Measurements from ENCODE around the gene CCDC80.

Gene CCDC80

GRCh38 chr3:112651071-112651470, 10.1 kb upstream of the CCDC80 start:
- H3K9me2 ChIP-seq (replicated peaks; ENCODE audit: low read depth, low read length): no peaks in the 10 kb centered on the region
- no peak for TF ChIP-seq EZH2phosphoT487 (IDR thresholded peaks at IDR 0.05; ENCODE audit: borderline replicate concordance)
- TF ChIP-seq CTCF (conservative IDR thresholded peaks at IDR 0.05; ENCODE audit: low read length): no peak
- H3F3A ChIP-seq (ENCODE audit: low read depth): no peaks in the 10 kb centered on the region
- H3K36me3 ChIP-seq (ENCODE audit: insufficient read depth, low read length): no peaks in the 10 kb centered on the region
- no peak overlapping the region for H3K4me3 ChIP-seq (ENCODE audit: low read length, poor library complexity, severe bottlenecking)
- no peaks in the 10 kb centered on the region for H3K9me3 ChIP-seq (ENCODE audit: insufficient read depth, low read depth, low read length)
- no peak overlapping the region for H3K4me2 ChIP-seq (ENCODE audit: low read depth, low read length, poor library complexity, severe bottlenecking)
- H3K27me3 ChIP-seq (ENCODE audit: insufficient read depth, low read length, poor library complexity, severe bottlenecking): no peaks in the 10 kb centered on the region
- H2AFZ ChIP-seq (ENCODE audit: low read length): no peak overlapping the region
- H3K4me1 ChIP-seq (ENCODE audit: insufficient read depth, low read length, poor library complexity, severe bottlenecking): no peaks in the 10 kb centered on the region
- H3K79me2 ChIP-seq (ENCODE audit: insufficient read depth, low read length): no peaks in the 10 kb centered on the region
- no peak overlapping the region for H3K9ac ChIP-seq (ENCODE audit: low read depth, low read length, poor library complexity, severe bottlenecking)
- H4K20me1 ChIP-seq (ENCODE audit: insufficient read depth, low read length, poor library complexity, severe bottlenecking): no peaks in the 10 kb centered on the region

GRCh38 chr3:112650482-112650881, 9.5 kb upstream of the CCDC80 start:
- no peak overlapping the region for H3K4me2 ChIP-seq (ENCODE audit: low read depth, low read length, poor library complexity, severe bottlenecking)
- no peaks in the 10 kb centered on the region for H3F3A ChIP-seq (ENCODE audit: low read depth)
- H3K4me1 ChIP-seq (ENCODE audit: insufficient read depth, low read length, poor library complexity, severe bottlenecking): no peaks in the 10 kb centered on the region

DNA sequence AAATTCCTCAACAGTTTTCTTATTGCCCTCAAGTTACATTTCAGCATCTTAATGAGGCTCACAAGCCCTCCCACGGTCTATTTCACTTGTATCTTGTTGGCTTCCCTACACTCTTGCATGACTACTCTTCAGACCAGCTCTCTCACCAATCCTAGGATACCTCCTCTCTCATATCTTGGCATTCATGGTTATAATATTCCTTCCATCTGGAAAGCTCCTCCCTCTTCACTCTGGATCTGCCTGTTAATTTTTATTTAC, 8.5 kb upstream of the CCDC80 start:
- Histone ChIP-seq H3K27me3 (ENCODE audit: insufficient read depth, low read length, poor library complexity, severe bottlenecking) (no peaks in the 10 kb centered on the region), H3K4me2 (ENCODE audit: low read depth, low read length, poor library complexity, severe bottlenecking) (no peak overlapping the region), H3K9me2 (replicated peaks; ENCODE audit: low read depth, low read length) (no peaks in the 10 kb centered on the region), H3K9ac (ENCODE audit: low read depth, low read length, poor library complexity, severe bottlenecking) (no peak overlapping the region), H3F3A (ENCODE audit: low read depth) (no peaks in the 10 kb centered on the region), H3K4me1 (ENCODE audit: insufficient read depth, low read length, poor library complexity, severe bottlenecking) (no peaks in the 10 kb centered on the region), H4K20me1 (ENCODE audit: insufficient read depth, low read length, poor library complexity, severe bottlenecking) (no peaks in the 10 kb centered on the region), H3K79me2 (ENCODE audit: insufficient read depth, low read length) (no peaks in the 10 kb centered on the region), H3K9me3 (ENCODE audit: insufficient read depth, low read depth, low read length) (no peaks in the 10 kb centered on the region), H3K4me3 (ENCODE audit: low read length, poor library complexity, severe bottlenecking) (no peak overlapping the region), H2AFZ (ENCODE audit: low read length) (no peak overlapping the region), H3K36me3 (ENCODE audit: insufficient read depth, low read length) (no peaks in the 10 kb centered on the region)
- no peak for TF ChIP-seq EZH2phosphoT487 (IDR thresholded peaks at IDR 0.05; ENCODE audit: borderline replicate concordance)
- no peak for TF ChIP-seq CTCF (conservative IDR thresholded peaks at IDR 0.05; ENCODE audit: low read length)

More at GRCh38 chr3:112650482-112650881, 9.5 kb upstream of the CCDC80 start:
- H2AFZ ChIP-seq (ENCODE audit: low read length): no peak overlapping the region
- H4K20me1 ChIP-seq (ENCODE audit: insufficient read depth, low read length, poor library complexity, severe bottlenecking): no peaks in the 10 kb centered on the region
- no peaks in the 10 kb centered on the region for H3K27me3 ChIP-seq (ENCODE audit: insufficient read depth, low read length, poor library complexity, severe bottlenecking)
- TF ChIP-seq CTCF (conservative IDR thresholded peaks at IDR 0.05; ENCODE audit: low read length) (no peak), EZH2phosphoT487 (IDR thresholded peaks at IDR 0.05; ENCODE audit: borderline replicate concordance) (no peak)
- no peaks in the 10 kb centered on the region for H3K79me2 ChIP-seq (ENCODE audit: insufficient read depth, low read length)
- no peak overlapping the region for H3K9ac ChIP-seq (ENCODE audit: low read depth, low read length, poor library complexity, severe bottlenecking)
- no peak overlapping the region for H3K4me3 ChIP-seq (ENCODE audit: low read length, poor library complexity, severe bottlenecking)
- H3K9me3 ChIP-seq (ENCODE audit: insufficient read depth, low read depth, low read length): no peaks in the 10 kb centered on the region
- no peaks in the 10 kb centered on the region for H3K36me3 ChIP-seq (ENCODE audit: insufficient read depth, low read length)
- no peaks in the 10 kb centered on the region for H3K9me2 ChIP-seq (replicated peaks; ENCODE audit: low read depth, low read length)

Measured in Loucy (cell line).